ENCODE measurements around the gene SCGB1C1.
"Not testable (repeated sequence)": the region's sequence is repeated elsewhere in the genome, so short reads cannot be mapped to it uniquely, and the experiment has no call there.

SCGB1C1 gene

GRCh38 chr11:212150-213100 is 19.5 kb downstream of the SCGB1C1 start:
- Histone ChIP-seq H3K4me1 (ENCODE audit: insufficient read depth, low read length) (peaks cover 24% of the 10 kb centered on the region), H3K9ac (ENCODE audit: low read length) (no peak overlapping the region), H3K36me3 (ENCODE audit: insufficient read depth, low read length) (peaks cover 70% of the 10 kb centered on the region), H3K27me3 (ENCODE audit: control insufficient read depth in 1 of 2, insufficient read depth in 2 of 2, low read length in 2 of 2) (no peaks in the 10 kb centered on the region), H3K9me3 (ENCODE audit: low read length) (no peaks in the 10 kb centered on the region), H3K4me3 (ENCODE audit: low read depth in 1 of 2, low read length in 2 of 2) (no peak overlapping the region), H3K27ac (ENCODE audit: low read depth, low read length) (no peak overlapping the region)

- no peak overlapping the region for H3K9ac ChIP-seq (ENCODE audit: low read length)
- H3K36me3 ChIP-seq (ENCODE audit: insufficient read depth, low read length): peaks cover 71% of the 10 kb centered on the region
- no peak overlapping the region for H3K4me3 ChIP-seq (ENCODE audit: low read depth in 1 of 2, low read length in 2 of 2)
- H3K9me3 ChIP-seq (ENCODE audit: low read length): no peaks in the 10 kb centered on the region
- H3K27ac ChIP-seq (ENCODE audit: low read depth, low read length): no peak overlapping the region
- H3K4me1 ChIP-seq (ENCODE audit: insufficient read depth, low read length): peaks cover 24% of the 10 kb centered on the region
- no peaks in the 10 kb centered on the region for H3K27me3 ChIP-seq (ENCODE audit: control insufficient read depth in 1 of 2, insufficient read depth in 2 of 2, low read length in 2 of 2)
These were observed 20.2 kb downstream of the SCGB1C1 start for GRCh38 chr11:213111-213510.

- Histone ChIP-seq H3K27ac (ENCODE audit: low read depth, low read length) (no peak overlapping the region), H3K9ac (ENCODE audit: low read length) (no peak overlapping the region), H3K4me3 (ENCODE audit: low read depth in 1 of 2, low read length in 2 of 2) (no peak overlapping the region), H3K9me3 (ENCODE audit: low read length) (no peaks in the 10 kb centered on the region), H3K27me3 (ENCODE audit: control insufficient read depth in 1 of 2, insufficient read depth in 2 of 2, low read length in 2 of 2) (no peaks in the 10 kb centered on the region), H3K36me3 (ENCODE audit: insufficient read depth, low read length) (peaks cover 80% of the 10 kb centered on the region), H3K4me1 (ENCODE audit: insufficient read depth, low read length) (peaks cover 23% of the 10 kb centered on the region)
These were observed 21.2 kb downstream of the SCGB1C1 start for GRCh38 chr11:214083-214482.

- Histone ChIP-seq H3K9me3 (ENCODE audit: low read length) (no peaks in the 10 kb centered on the region), H3K9ac (ENCODE audit: low read length) (no peak overlapping the region), H3K4me1 (ENCODE audit: insufficient read depth, low read length) (peaks cover 8% of the 10 kb centered on the region), H3K27ac (ENCODE audit: low read depth, low read length) (no peak overlapping the region), H3K4me3 (ENCODE audit: low read depth in 1 of 2, low read length in 2 of 2) (no peak overlapping the region), H3K36me3 (ENCODE audit: insufficient read depth, low read length) (peaks cover 70% of the 10 kb centered on the region), H3K27me3 (ENCODE audit: control insufficient read depth in 1 of 2, insufficient read depth in 2 of 2, low read length in 2 of 2) (no peaks in the 10 kb centered on the region)
These were observed 22.7 kb downstream of the SCGB1C1 start for GRCh38 chr11:215581-216037.

GRCh38 chr11:216081-216974 is 23.4 kb downstream of the SCGB1C1 start:
- no peak overlapping the region for H3K9ac ChIP-seq (ENCODE audit: low read length)
- no peaks in the 10 kb centered on the region for H3K27me3 ChIP-seq (ENCODE audit: control insufficient read depth in 1 of 2, insufficient read depth in 2 of 2, low read length in 2 of 2)
- peaks cover under 1% of the 10 kb centered on the region for H3K4me1 ChIP-seq (ENCODE audit: insufficient read depth, low read length)
- no peak overlapping the region for H3K4me3 ChIP-seq (ENCODE audit: low read depth in 1 of 2, low read length in 2 of 2)
- H3K9me3 ChIP-seq (ENCODE audit: low read length): no peaks in the 10 kb centered on the region
- peaks cover 63% of the 10 kb centered on the region for H3K36me3 ChIP-seq (ENCODE audit: insufficient read depth, low read length)
- H3K27ac ChIP-seq (ENCODE audit: low read depth, low read length): no peak overlapping the region

GRCh38 chr11:217704-218103 is 24.8 kb downstream of the SCGB1C1 start:
- H3K9me3 ChIP-seq (ENCODE audit: low read length): no peaks in the 10 kb centered on the region
- H3K27me3 ChIP-seq (ENCODE audit: control insufficient read depth in 1 of 2, insufficient read depth in 2 of 2, low read length in 2 of 2): no peaks in the 10 kb centered on the region
- H3K4me1 ChIP-seq (ENCODE audit: insufficient read depth, low read length): peaks cover 7% of the 10 kb centered on the region
- H3K4me3 ChIP-seq (ENCODE audit: low read depth in 1 of 2, low read length in 2 of 2): no peak overlapping the region
- H3K36me3 ChIP-seq (ENCODE audit: insufficient read depth, low read length): peaks cover 49% of the 10 kb centered on the region
- no peak overlapping the region for H3K27ac ChIP-seq (ENCODE audit: low read depth, low read length)
- no peak overlapping the region for H3K9ac ChIP-seq (ENCODE audit: low read length)

- no peaks in the 10 kb centered on the region for H3K27me3 ChIP-seq (ENCODE audit: control insufficient read depth in 1 of 2, insufficient read depth in 2 of 2, low read length in 2 of 2)
- peaks cover 45% of the 10 kb centered on the region for H3K36me3 ChIP-seq (ENCODE audit: insufficient read depth, low read length)
- H3K9ac ChIP-seq (ENCODE audit: low read length): no peak overlapping the region
- H3K9me3 ChIP-seq (ENCODE audit: low read length): no peaks in the 10 kb centered on the region
- no peak overlapping the region for H3K4me3 ChIP-seq (ENCODE audit: low read depth in 1 of 2, low read length in 2 of 2)
- H3K27ac ChIP-seq (ENCODE audit: low read depth, low read length): no peak overlapping the region
- peaks cover 11% of the 10 kb centered on the region for H3K4me1 ChIP-seq (ENCODE audit: insufficient read depth, low read length)
These were observed 26.1 kb downstream of the SCGB1C1 start for GRCh38 chr11:218815-219593.

- Histone ChIP-seq H3K4me1 (ENCODE audit: insufficient read depth, low read length) (peaks cover 12% of the 10 kb centered on the region), H3K36me3 (ENCODE audit: insufficient read depth, low read length) (peaks cover 38% of the 10 kb centered on the region)
- not testable (repeated sequence) for H3K9me3 ChIP-seq (ENCODE audit: low read length); H3K4me3 ChIP-seq (ENCODE audit: low read depth in 1 of 2, low read length in 2 of 2); H3K27ac ChIP-seq (ENCODE audit: low read depth, low read length); H3K27me3 ChIP-seq (ENCODE audit: control insufficient read depth in 1 of 2, insufficient read depth in 2 of 2, low read length in 2 of 2); H3K9ac ChIP-seq (ENCODE audit: low read length)
These were observed 27.9 kb downstream of the SCGB1C1 start for GRCh38 chr11:220641-221215.

GRCh38 chr11:221539-221938 is 28.7 kb downstream of the SCGB1C1 start:
- H3K36me3 ChIP-seq (ENCODE audit: insufficient read depth, low read length): peaks cover 32% of the 10 kb centered on the region
- H3K27me3 ChIP-seq (ENCODE audit: control insufficient read depth in 1 of 2, insufficient read depth in 2 of 2, low read length in 2 of 2): no peaks in the 10 kb centered on the region
- peaks cover 12% of the 10 kb centered on the region for H3K4me1 ChIP-seq (ENCODE audit: insufficient read depth, low read length)
- H3K9ac ChIP-seq (ENCODE audit: low read length): no peak overlapping the region
- no peak overlapping the region for H3K4me3 ChIP-seq (ENCODE audit: low read depth in 1 of 2, low read length in 2 of 2)
- H3K9me3 ChIP-seq (ENCODE audit: low read length): no peaks in the 10 kb centered on the region
- H3K27ac ChIP-seq (ENCODE audit: low read depth, low read length): no peak overlapping the region

- Histone ChIP-seq H3K4me1 (ENCODE audit: insufficient read depth, low read length) (peaks cover 12% of the 10 kb centered on the region), H3K27me3 (ENCODE audit: control insufficient read depth in 1 of 2, insufficient read depth in 2 of 2, low read length in 2 of 2) (no peaks in the 10 kb centered on the region), H3K9me3 (ENCODE audit: low read length) (no peaks in the 10 kb centered on the region), H3K9ac (ENCODE audit: low read length) (no peak overlapping the region), H3K36me3 (ENCODE audit: insufficient read depth, low read length) (peaks cover 32% of the 10 kb centered on the region), H3K4me3 (ENCODE audit: low read depth in 1 of 2, low read length in 2 of 2) (no peak overlapping the region), H3K27ac (ENCODE audit: low read depth, low read length) (no peak overlapping the region)
These were observed 29.3 kb downstream of the SCGB1C1 start for GRCh38 chr11:221998-222789.

Data from muscle layer of colon (tissue), 2 donors.